Measurements from ENCODE around the gene RUNDC3A. TPM values are rescaled to one million over a fixed set of nuclear protein-coding genes. Genes with fewer than 3 reads are reported as not detected.

RUNDC3A gene
- 1 to 10 TPM in 3 of 4 donors, under 1 TPM in 1; 0.42 to 2.8 (median 1.7) TPM for total RNA-seq

GRCh38 chr17:44308320-44308818 lies at the start of gene RUNDC3A:
Gene RUNDC3A, plus strand, starts transcription at chr17:44308601. Its CDS starts 232 bp downstream, at chr17:44308833.
- H3K9me3 ChIP-seq: no peaks in the 10 kb centered on the region
- peaks cover 16 to 25% (median 22%) of the 10 kb centered on the region in 4 donors for H3K4me1 ChIP-seq
- H3K4me3 ChIP-seq: peak within 1 kb of the TSS; percentile 50 to 58 (median 57)
- intact Hi-C loops (cut with DNase I): no loop called here
- no peaks in the 10 kb centered on the region for H3K36me3 ChIP-seq
- peak within 1 kb of the TSS; percentile 54 to 76 (median 68) for H3K27ac ChIP-seq (replicated peaks in 1 of 4)
- DNase-seq (ENCODE audit: extremely low spot score): peak; percentile 95
- H3K27me3 ChIP-seq: peaks cover 0 to 21% (median 0%) of the 10 kb centered on the region in 4 donors
- 0% methylated on average over 14 of the region's 39 CpGs for whole genome bisulfite sequencing
- TF ChIP-seq POLR2A (IDR thresholded peaks at IDR 0.05; ENCODE audit: low read depth): no peak
- no peak for TF ChIP-seq EP300 (IDR thresholded peaks at IDR 0.05)
- peak in 1 of 3 experiments; percentile 10 for TF ChIP-seq CTCF (IDR thresholded peaks at IDR 0.05)
- peak in 1 of 2 donors; percentile 43 for TF ChIP-seq POLR2AphosphoS5 (IDR thresholded peaks at IDR 0.05)

- H3K36me3 ChIP-seq: no peaks in the 10 kb centered on the region
- TF ChIP-seq POLR2AphosphoS5 (IDR thresholded peaks at IDR 0.05) (no peak), CTCF (IDR thresholded peaks at IDR 0.05) (no peak), POLR2A (IDR thresholded peaks at IDR 0.05; ENCODE audit: low read depth) (no peak), EP300 (IDR thresholded peaks at IDR 0.05) (no peak)
- DNase-seq (ENCODE audit: extremely low spot score): no peak
- no peaks in the 10 kb centered on the region for H3K9me3 ChIP-seq
- no peaks in the 10 kb centered on the region for H3K4me1 ChIP-seq
- H3K27ac ChIP-seq (replicated peaks in 1 of 4): no peak overlapping the region
- intact Hi-C loops (cut with DNase I): no loop called here
- WGBS: 87% methylated on average over 11 of the region's 17 CpGs
- H3K27me3 ChIP-seq: peaks cover 0 to 12% (median 0%) of the 10 kb centered on the region in 4 donors
- H3K4me3 ChIP-seq: no peak overlapping the region
These were observed 49.5 kb upstream of the RUNDC3A start for GRCh38 chr17:44258811-44259351.

- H3K27me3 ChIP-seq: peaks cover 0 to 5% (median 0%) of the 10 kb centered on the region in 4 donors
- H3K27ac ChIP-seq (replicated peaks in 1 of 4): no peak overlapping the region
- H3K36me3 ChIP-seq: no peaks in the 10 kb centered on the region
- 97% methylated on average over 6 of the region's 6 CpGs for WGBS
- H3K4me1 ChIP-seq: no peaks in the 10 kb centered on the region
- no peak overlapping the region for H3K4me3 ChIP-seq
- DNase-seq (ENCODE audit: extremely low spot score): no peak
- intact Hi-C loops (cut with DNase I): no loop called here
- no peak for TF ChIP-seq CTCF (IDR thresholded peaks at IDR 0.05)
- no peak for TF ChIP-seq EP300 (IDR thresholded peaks at IDR 0.05)
- no peak for TF ChIP-seq POLR2AphosphoS5 (IDR thresholded peaks at IDR 0.05)
- TF ChIP-seq POLR2A (IDR thresholded peaks at IDR 0.05; ENCODE audit: low read depth): no peak
- H3K9me3 ChIP-seq: no peaks in the 10 kb centered on the region
These were observed 48.1 kb upstream of the RUNDC3A start for GRCh38 chr17:44260296-44260695.

- intact Hi-C loops (cut with DNase I): no loop called here
- Histone ChIP-seq H3K4me1 (no peaks in the 10 kb centered on the region), H3K9me3 (no peaks in the 10 kb centered on the region), H3K36me3 (no peaks in the 10 kb centered on the region), H3K4me3 (no peak overlapping the region), H3K27ac (replicated peaks in 1 of 4) (no peak overlapping the region), H3K27me3 (no peaks in the 10 kb centered on the region)
- DNase-seq (ENCODE audit: extremely low spot score): no peak
- TF ChIP-seq EP300 (IDR thresholded peaks at IDR 0.05) (no peak), POLR2AphosphoS5 (IDR thresholded peaks at IDR 0.05) (no peak), CTCF (IDR thresholded peaks at IDR 0.05) (no peak), POLR2A (IDR thresholded peaks at IDR 0.05; ENCODE audit: low read depth) (no peak)
- 64% methylated on average over 6 of the region's 11 CpGs for WGBS
These were observed 45.7 kb upstream of the RUNDC3A start for GRCh38 chr17:44262654-44263225.
